ENCODE measurements around the gene DDX1.
"Not testable (repeated sequence)": the region's sequence is repeated elsewhere in the genome, so short reads cannot be mapped to it uniquely, and the experiment has no call there.

Gene DDX1

GRCh38 chr2:15591692-15592463, at the start of gene DDX1:
DDX1 (plus strand) TSS chr2:15591868; CDS start chr2:15591934, 66 bp downstream.
- H3K9me3 ChIP-seq (ENCODE audit: insufficient read depth, low read length), result no peaks in the 10 kb centered on the region
- no peaks in the 10 kb centered on the region; the same call in 1 of the 2 replicates for H3F3A ChIP-seq (ENCODE audit: insufficient read depth)
- H3K9ac ChIP-seq (ENCODE audit: low read length), result peak within 1 kb of the TSS; percentile 96
- H4K20me1 ChIP-seq (ENCODE audit: low read depth, low read length), result no peaks in the 10 kb centered on the region
- no peaks in the 10 kb centered on the region for H3K9me2 ChIP-seq (replicated peaks; ENCODE audit: insufficient read depth, low read length)
- TF ChIP-seq EZH2phosphoT487 (conservative IDR thresholded peaks at IDR 0.05; ENCODE audit: low read length) (no peak), CTCF (IDR thresholded peaks at IDR 0.05; ENCODE audit: insufficient read depth, low read length, poor library complexity, severe bottlenecking) (no peak)
- H3K27me3 ChIP-seq (ENCODE audit: low read length), result no peaks in the 10 kb centered on the region
- peak within 1 kb of the TSS; percentile 96 for H3K4me2 ChIP-seq (ENCODE audit: low read depth, low read length, poor library complexity, severe bottlenecking)
- peaks cover 47% of the 10 kb centered on the region for H3K79me2 ChIP-seq (ENCODE audit: insufficient read depth, low read length)
- peak within 1 kb of the TSS; percentile 76 for H3K4me3 ChIP-seq (ENCODE audit: insufficient read depth, low read length, poor library complexity, severe bottlenecking)
- peak within 1 kb of the TSS; percentile 40 for H3K27ac ChIP-seq (ENCODE audit: low read depth, low read length)
- H2AFZ ChIP-seq (ENCODE audit: low read depth, low read length, severe bottlenecking), result peak within 1 kb of the TSS; percentile 97
- H3K36me3 ChIP-seq (ENCODE audit: low read length), result peaks cover 18% of the 10 kb centered on the region

- not testable (repeated sequence) for H3K4me2 ChIP-seq (ENCODE audit: low read depth, low read length, poor library complexity, severe bottlenecking); H4K20me1 ChIP-seq (ENCODE audit: low read depth, low read length)
These were observed 49.4 kb upstream of the DDX1 start for GRCh38 chr2:15542269-15542668.

GRCh38 chr2:15543053-15543452, 48.6 kb upstream of the DDX1 start:
- Histone ChIP-seq H3K9me3 (ENCODE audit: insufficient read depth, low read length) (no peaks in the 10 kb centered on the region), H3K4me2 (ENCODE audit: low read depth, low read length, poor library complexity, severe bottlenecking) (no peak overlapping the region), H3K36me3 (ENCODE audit: low read length) (no peaks in the 10 kb centered on the region), H4K20me1 (ENCODE audit: low read depth, low read length) (no peaks in the 10 kb centered on the region), H3K27ac (ENCODE audit: low read depth, low read length) (no peak overlapping the region), H3K27me3 (ENCODE audit: low read length) (no peaks in the 10 kb centered on the region), H2AFZ (ENCODE audit: low read depth, low read length, severe bottlenecking) (no peak overlapping the region), H3K4me3 (ENCODE audit: insufficient read depth, low read length, poor library complexity, severe bottlenecking) (no peak overlapping the region), H3K79me2 (ENCODE audit: insufficient read depth, low read length) (no peaks in the 10 kb centered on the region), H3F3A (ENCODE audit: insufficient read depth) (0 out of 2 replicates have a peak, but pooled peaks cover 4% of the 10 kb centered on the region), H3K9ac (ENCODE audit: low read length) (no peak overlapping the region), H3K9me2 (replicated peaks; ENCODE audit: insufficient read depth, low read length) (no peaks in the 10 kb centered on the region)
- TF ChIP-seq CTCF (IDR thresholded peaks at IDR 0.05; ENCODE audit: insufficient read depth, low read length, poor library complexity, severe bottlenecking) (no peak), EZH2phosphoT487 (conservative IDR thresholded peaks at IDR 0.05; ENCODE audit: low read length) (no peak)

More at GRCh38 chr2:15542269-15542668, 49.4 kb upstream of the DDX1 start:
- not testable (repeated sequence) for H3K9me2 ChIP-seq (replicated peaks; ENCODE audit: insufficient read depth, low read length); H2AFZ ChIP-seq (ENCODE audit: low read depth, low read length, severe bottlenecking); H3F3A ChIP-seq (ENCODE audit: insufficient read depth); H3K4me3 ChIP-seq (ENCODE audit: insufficient read depth, low read length, poor library complexity, severe bottlenecking); H3K79me2 ChIP-seq (ENCODE audit: insufficient read depth, low read length); H3K27me3 ChIP-seq (ENCODE audit: low read length); H3K27ac ChIP-seq (ENCODE audit: low read depth, low read length); H3K9me3 ChIP-seq (ENCODE audit: insufficient read depth, low read length); H3K9ac ChIP-seq (ENCODE audit: low read length); H3K36me3 ChIP-seq (ENCODE audit: low read length)

GRCh38 chr2:15543541-15543940, 48.1 kb upstream of the DDX1 start:
- no peaks in the 10 kb centered on the region for H3K9me2 ChIP-seq (replicated peaks; ENCODE audit: insufficient read depth, low read length)
- TF ChIP-seq EZH2phosphoT487 (conservative IDR thresholded peaks at IDR 0.05; ENCODE audit: low read length), result no peak
- TF ChIP-seq CTCF (IDR thresholded peaks at IDR 0.05; ENCODE audit: insufficient read depth, low read length, poor library complexity, severe bottlenecking), result no peak
- H3K4me3 ChIP-seq (ENCODE audit: insufficient read depth, low read length, poor library complexity, severe bottlenecking), result no peak overlapping the region
- no peak overlapping the region for H3K9ac ChIP-seq (ENCODE audit: low read length)
- no peak overlapping the region for H3K27ac ChIP-seq (ENCODE audit: low read depth, low read length)
- H3K79me2 ChIP-seq (ENCODE audit: insufficient read depth, low read length), result no peaks in the 10 kb centered on the region
- H3K4me2 ChIP-seq (ENCODE audit: low read depth, low read length, poor library complexity, severe bottlenecking), result no peak overlapping the region
- H4K20me1 ChIP-seq (ENCODE audit: low read depth, low read length), result no peaks in the 10 kb centered on the region
- H2AFZ ChIP-seq (ENCODE audit: low read depth, low read length, severe bottlenecking), result no peak overlapping the region
- no peaks in the 10 kb centered on the region for H3K27me3 ChIP-seq (ENCODE audit: low read length)
- no peaks in the 10 kb centered on the region for H3K36me3 ChIP-seq (ENCODE audit: low read length)
- H3F3A ChIP-seq (ENCODE audit: insufficient read depth), result 0 out of 2 replicates have a peak, but pooled peaks cover 4% of the 10 kb centered on the region
- no peaks in the 10 kb centered on the region for H3K9me3 ChIP-seq (ENCODE audit: insufficient read depth, low read length)
